PC-3 (cell line): Measurements from ENCODE around the gene FHL2. TPM values are rescaled to one million over a fixed set of nuclear protein-coding genes. Genes with fewer than 3 reads are reported as not detected.

Source experiments
- ATAC-seq: fragments of 200-7000 bp; cut with Tn5 transposase; 2 replicates; pipeline ENCODE4 v1.9.1; 2020; ENCODE audit warnings: mild to moderate bottlenecking, moderate library complexity
- BruUV-seq: library from RNA; stranded (reverse); fragments of 400-500 nt; replicated peaks from 2 replicates; lab custom pipeline; 2021; lab: Mats Ljungman, UMichigan
- CTCF ChIA-PET: fragments of 300-600 bp; sonication (Branson Sonifier 250); formaldehyde crosslinking; loops from one replicate; lab custom pipeline; 2022; ENCODE audit warnings: antibody characterized with exemption; lab: Charles Lee
- POLR2A ChIA-PET: fragments of 300-600 bp; sonication (Branson Sonifier 250); formaldehyde crosslinking; loops from one replicate; lab custom pipeline; 2022; ENCODE audit warnings: antibody characterized with exemption; ENCODE audit not compliant: unreplicated experiment; lab: Charles Lee
- DNase-seq: peaks from one replicate; pipeline ENCODE4 v3.0.0-alpha.2; 2015
- H2AFZ ChIP-seq: fragments of 300-600 bp; sonication (generic); 2 replicates; pipeline ENCODE4 v1.6.0; 2016; ENCODE audit warnings: antibody characterized with exemption, low read length
- H3F3A ChIP-seq: fragments of 300-600 bp; sonication (generic); one replicate; pipeline ENCODE4 v1.6.0; 2017; ENCODE audit warnings: antibody characterized with exemption, low read length, control low read depth, mild to moderate bottlenecking; ENCODE audit not compliant: unreplicated experiment
- H3K27ac ChIP-seq: fragments of 300-600 bp; sonication (generic); 2 replicates; pipeline ENCODE4 v1.5.1; 2016; ENCODE audit warnings: mild to moderate bottlenecking, low read length
- H3K27me3 ChIP-seq: fragments of 300-600 bp; sonication (generic); 2 replicates; pipeline ENCODE4 v1.6.1; 2016; ENCODE audit warnings: low read length, mixed read lengths
- H3K36me3 ChIP-seq: fragments of 300-600 bp; sonication (generic); 2 replicates; pipeline ENCODE4 v1.6.1; 2016; ENCODE audit warnings: low read depth, mixed run types, low read length, mixed read lengths
- H3K4me1 ChIP-seq: fragments of 300-600 bp; sonication (generic); 2 replicates; pipeline ENCODE4 v1.5.1; 2016; ENCODE audit warnings: low read length; ENCODE audit not compliant: insufficient read depth
- H3K4me2 ChIP-seq: fragments of 300-600 bp; sonication (generic); 2 replicates; pipeline ENCODE4 v1.6.0; 2016; ENCODE audit warnings: low read length
- H3K4me3 ChIP-seq: fragments of 300-600 bp; sonication (generic); 2 replicates; pipeline ENCODE4 v1.5.1; 2016; ENCODE audit warnings: mild to moderate bottlenecking, low read length, mixed read lengths
- H3K79me2 ChIP-seq: fragments of 300-600 bp; sonication (generic); 2 replicates; pipeline ENCODE4 v1.6.1; 2017; ENCODE audit warnings: low read length, mixed read lengths
- H3K9ac ChIP-seq: fragments of 300-600 bp; sonication (generic); 2 replicates; pipeline ENCODE4 v1.6.0; 2016; ENCODE audit warnings: mild to moderate bottlenecking, low read length
- H3K9me2 ChIP-seq: fragments of 300-600 bp; sonication (generic); replicated peaks from 2 replicates; pipeline ENCODE4 v1.6.1; 2016; ENCODE audit warnings: mixed run types, low read length, mixed read lengths
- H3K9me3 ChIP-seq: fragments of 300-600 bp; sonication (generic); 2 replicates; pipeline ENCODE4 v1.6.1; 2016; ENCODE audit warnings: low read length, mixed read lengths
- H4K20me1 ChIP-seq: fragments of 300-600 bp; sonication (generic); 2 replicates; pipeline ENCODE4 v1.6.1; 2016; ENCODE audit warnings: low read length, mixed read lengths
- EZH2 ChIP-seq: fragments of 300-600 bp; sonication (generic); IDR thresholded peaks from one replicate; pipeline ENCODE4 v1.6.1; 2017; ENCODE audit warnings: antibody characterized with exemption, mild to moderate bottlenecking, low read length; ENCODE audit not compliant: unreplicated experiment
- EZH2phosphoT487 ChIP-seq: fragments of 300-600 bp; sonication (generic); IDR thresholded peaks from 2 replicates; pipeline ENCODE4 v1.6.1; 2018; ENCODE audit warnings: mild to moderate bottlenecking, antibody characterized with exemption, low read length, borderline replicate concordance
- intact Hi-C: fragments of 100-400 bp; cut with micrococcal nuclease; formaldehyde crosslinking; loops from 2 replicates; pipeline ENCODE4 v1.9.0; 2023
- total RNA-seq: library from RNA; depleted of rRNA; stranded (reverse); fragments of >200 nt; gene quantifications from 2 replicates; pipeline ENCODE4 v1.2.3, GENCODE V29; 2014
- TF ChIP-seq, protein P1 (sequence below): fragments of 300-600 bp; sonication (generic); conservative IDR thresholded peaks from 2 replicates; pipeline ENCODE4 v1.5.1; 2017; ENCODE audit warnings: antibody characterized with exemption, low read depth, mild to moderate bottlenecking, low read length

FHL2 gene
- total RNA-seq, 1 experiment from 2014 or later = 118 TPM

DNA sequence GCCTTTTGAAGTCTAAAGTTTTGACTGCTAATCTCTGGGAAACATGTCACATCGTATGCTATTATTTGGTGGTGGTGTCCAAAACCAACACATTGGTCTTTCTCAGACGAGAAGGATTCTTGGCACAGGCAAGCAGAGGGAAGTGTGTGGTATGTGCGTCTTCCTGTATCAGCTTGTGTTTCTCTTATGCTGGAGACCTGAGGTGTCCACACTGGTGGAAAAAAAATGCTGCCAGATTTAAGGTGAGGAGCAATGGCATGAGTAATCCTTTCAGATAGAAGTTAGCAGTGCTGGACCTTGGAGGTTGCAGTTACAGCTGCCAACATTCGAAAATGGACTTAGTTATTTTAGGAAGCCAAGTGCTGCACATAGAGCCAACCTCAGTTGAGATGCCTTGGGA is 11.7 kb upstream of the FHL2 start:
- POLR2A ChIA-PET = no interaction called here
- Histone ChIP-seq H3K4me3 (no peak overlapping the region), H3K4me2 (no peak overlapping the region), H4K20me1 (no peaks in the 10 kb centered on the region), H3K27ac (peak overlapping the region; percentile 74), H3K9me3 (no peaks in the 10 kb centered on the region), H2AFZ (no peak overlapping the region), H3K4me1 (peaks cover 47% of the 10 kb centered on the region), H3K9me2 (no peaks in the 10 kb centered on the region), H3F3A (no peaks in the 10 kb centered on the region), H3K79me2 (no peaks in the 10 kb centered on the region), H3K9ac (peak overlapping the region; percentile 33; the same call in 1 of the 2 replicates), H3K36me3 (no peaks in the 10 kb centered on the region), H3K27me3 (no peaks in the 10 kb centered on the region)
- CTCF ChIA-PET = no interaction called here
- BruUV-seq = no TSS peak
- peak; percentile 20 for ATAC-seq
- DNase-seq = peak; percentile 51
- TF ChIP-seq, protein P1, sequence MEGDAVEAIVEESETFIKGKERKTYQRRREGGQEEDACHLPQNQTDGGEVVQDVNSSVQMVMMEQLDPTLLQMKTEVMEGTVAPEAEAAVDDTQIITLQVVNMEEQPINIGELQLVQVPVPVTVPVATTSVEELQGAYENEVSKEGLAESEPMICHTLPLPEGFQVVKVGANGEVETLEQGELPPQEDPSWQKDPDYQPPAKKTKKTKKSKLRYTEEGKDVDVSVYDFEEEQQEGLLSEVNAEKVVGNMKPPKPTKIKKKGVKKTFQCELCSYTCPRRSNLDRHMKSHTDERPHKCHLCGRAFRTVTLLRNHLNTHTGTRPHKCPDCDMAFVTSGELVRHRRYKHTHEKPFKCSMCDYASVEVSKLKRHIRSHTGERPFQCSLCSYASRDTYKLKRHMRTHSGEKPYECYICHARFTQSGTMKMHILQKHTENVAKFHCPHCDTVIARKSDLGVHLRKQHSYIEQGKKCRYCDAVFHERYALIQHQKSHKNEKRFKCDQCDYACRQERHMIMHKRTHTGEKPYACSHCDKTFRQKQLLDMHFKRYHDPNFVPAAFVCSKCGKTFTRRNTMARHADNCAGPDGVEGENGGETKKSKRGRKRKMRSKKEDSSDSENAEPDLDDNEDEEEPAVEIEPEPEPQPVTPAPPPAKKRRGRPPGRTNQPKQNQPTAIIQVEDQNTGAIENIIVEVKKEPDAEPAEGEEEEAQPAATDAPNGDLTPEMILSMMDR = no peak
- TF ChIP-seq EZH2 (no peak), EZH2phosphoT487 (no peak)
- intact Hi-C loops = no loop called here

DNA sequence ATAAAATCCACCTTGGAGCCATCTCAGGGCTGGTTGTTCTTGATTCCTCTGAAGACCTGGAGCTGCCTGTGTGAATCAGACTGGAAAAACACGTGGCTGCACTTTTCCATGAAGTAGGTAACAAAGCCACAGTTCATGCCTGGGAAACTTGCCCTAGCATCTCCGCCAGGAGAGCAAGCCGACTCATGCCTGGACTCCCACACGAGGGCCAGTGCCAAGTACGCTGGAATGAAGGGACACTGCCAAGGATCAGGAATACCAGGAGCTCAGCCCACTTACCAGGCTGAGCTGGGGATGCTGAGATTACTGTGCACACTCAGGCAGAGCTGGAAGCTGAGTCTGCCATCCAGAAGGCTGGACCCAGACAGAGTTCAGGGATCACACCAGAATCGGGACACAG is 10.9 kb upstream of the FHL2 start:
- no peak overlapping the region for H3K4me3 ChIP-seq
- ChIA-PET POLR2A (interaction anchor here (0.6 to 1.2 kb wide), 4 partner anchors 11 to 117 kb away, joined by 3 to 11 read pairs (median 4); no protein-coding TSS in a partner anchor), CTCF (no interaction called here)
- intact Hi-C loops = no loop called here
- peaks cover 2% of the 10 kb centered on the region for H3F3A ChIP-seq
- no peak overlapping the region for H2AFZ ChIP-seq
- no peaks in the 10 kb centered on the region for H3K36me3 ChIP-seq
- H3K9ac ChIP-seq = peak overlapping the region; percentile 33; the same call in 1 of the 2 replicates
- peak overlapping the region; percentile 74 for H3K27ac ChIP-seq
- no peaks in the 10 kb centered on the region for H4K20me1 ChIP-seq
- no peaks in the 10 kb centered on the region for H3K9me2 ChIP-seq
- H3K4me1 ChIP-seq = peaks cover 56% of the 10 kb centered on the region
- no peaks in the 10 kb centered on the region for H3K9me3 ChIP-seq
- peak overlapping the region; percentile 14; the same call in 1 of the 2 replicates for H3K4me2 ChIP-seq
- DNase-seq = peak; percentile 95
- peak; percentile 93 for ATAC-seq
- no peaks in the 10 kb centered on the region for H3K27me3 ChIP-seq
- TF ChIP-seq EZH2 (no peak), EZH2phosphoT487 (no peak)
- TF ChIP-seq, protein P1 = no peak
- BruUV-seq = no TSS peak
- H3K79me2 ChIP-seq = no peaks in the 10 kb centered on the region

DNA sequence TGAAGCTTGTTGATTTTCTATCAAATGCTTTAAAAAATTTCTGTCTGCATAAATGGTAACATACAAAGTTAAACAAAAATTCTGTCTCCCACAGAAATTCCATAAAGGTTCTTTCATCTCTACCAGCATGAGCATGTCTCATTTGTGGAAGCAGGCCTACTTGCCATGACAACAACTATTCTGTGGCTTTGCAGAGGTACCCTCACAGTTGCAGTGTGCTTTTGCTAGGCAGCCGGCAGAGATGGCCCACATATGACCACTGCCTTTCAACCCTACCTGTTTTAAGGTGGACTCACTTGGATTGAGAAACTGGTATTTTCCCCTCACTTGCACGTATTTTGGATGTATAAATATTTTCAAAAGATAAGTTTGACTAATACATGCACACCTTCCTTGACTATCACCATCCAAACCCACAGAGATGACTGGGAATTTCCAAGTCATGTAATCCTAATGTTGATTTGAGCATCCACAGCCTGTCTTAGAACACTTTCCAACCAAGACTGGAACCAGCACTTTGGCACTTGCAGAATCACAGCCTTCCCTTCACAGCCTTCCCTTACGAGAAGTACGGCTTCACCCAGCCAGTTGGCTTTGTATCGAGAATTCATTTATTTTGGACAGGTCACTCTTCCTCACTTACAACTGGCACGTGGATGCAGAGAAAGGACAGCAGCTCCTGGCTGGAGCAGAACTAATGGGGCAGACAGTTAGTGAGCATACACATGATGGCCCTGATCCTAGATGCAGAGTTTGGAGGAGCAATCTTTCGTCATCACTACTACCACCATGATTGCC is 9.3 kb upstream of the FHL2 start:
- H3K4me1 ChIP-seq = peaks cover 71% of the 10 kb centered on the region
- TF ChIP-seq EZH2 (no peak), EZH2phosphoT487 (no peak)
- TF ChIP-seq, protein P1 = no peak

More for the DNA sequence above, 9.3 kb upstream of the FHL2 start:
- POLR2A ChIA-PET = no interaction called here
- Histone ChIP-seq H3K9me2 (no peaks in the 10 kb centered on the region), H3K27ac (no peak overlapping the region), H3K27me3 (no peaks in the 10 kb centered on the region), H3K9me3 (no peaks in the 10 kb centered on the region), H4K20me1 (no peaks in the 10 kb centered on the region), H3K4me3 (no peak overlapping the region), H3F3A (peaks cover 4% of the 10 kb centered on the region), H3K79me2 (no peaks in the 10 kb centered on the region), H3K4me2 (no peak overlapping the region), H3K36me3 (no peaks in the 10 kb centered on the region), H2AFZ (no peak overlapping the region), H3K9ac (no peak overlapping the region)
- no peak for DNase-seq
- intact Hi-C loops = no loop called here
- no TSS peak for BruUV-seq
- CTCF ChIA-PET = no interaction called here
- no peak for ATAC-seq
